Suppressor macrophage (primary cell): Measurements from ENCODE around the gene DBH.
"Not testable (repeated sequence)": the region's sequence is repeated elsewhere in the genome, so short reads cannot be mapped to it uniquely, and the experiment has no call there.

Source experiments
- DNase-seq, 4 experiments: peaks; one replicate each; pipeline ENCODE4 v3.0.0-alpha.2; 2020 to 2022

DBH gene

GRCh38 chr9:133626008-133626407, 10.2 kb upstream of the DBH start:
- DNase-seq, result not testable (repeated sequence)

GRCh38 chr9:133627341-133627740, 8.8 kb upstream of the DBH start:
- DNase-seq, result no peak

GRCh38 chr9:133628766-133629165, 7.4 kb upstream of the DBH start:
- DNase-seq, result no peak

- DNase-seq, result no peak
Measured at GRCh38 chr9:133629221-133630110, 6.7 kb upstream of the DBH start.

- no peak for DNase-seq
Measured at GRCh38 chr9:133631111-133631510, 5.1 kb upstream of the DBH start.

- no peak for DNase-seq
Measured at GRCh38 chr9:133632806-133633680, 3.1 kb upstream of the DBH start.

GRCh38 chr9:133633681-133634080, 2.5 kb upstream of the DBH start:
- no peak for DNase-seq

GRCh38 chr9:133634081-133634691, 2.0 kb upstream of the DBH start:
- DNase-seq, result no peak

GRCh38 chr9:133635098-133635497, 1.1 kb upstream of the DBH start:
- DNase-seq, result no peak

GRCh38 chr9:133636902-133637301, 739 bp downstream of the DBH start:
- no peak for DNase-seq

GRCh38 chr9:133637451-133638055, 1.4 kb downstream of the DBH start:
- no peak for DNase-seq

GRCh38 chr9:133638076-133638475, 1.9 kb downstream of the DBH start:
- no peak for DNase-seq

GRCh38 chr9:133638711-133639110, 2.5 kb downstream of the DBH start:
- DNase-seq, result no peak

- DNase-seq, result no peak
Measured at GRCh38 chr9:133639613-133640012, 3.5 kb downstream of the DBH start.

- DNase-seq, result no peak
Measured at GRCh38 chr9:133640160-133640559, 4.0 kb downstream of the DBH start.

GRCh38 chr9:133640580-133641395, 4.6 kb downstream of the DBH start:
- DNase-seq, result no peak

GRCh38 chr9:133641396-133641655, 5.2 kb downstream of the DBH start:
- no peak for DNase-seq

GRCh38 chr9:133641861-133642595, 5.9 kb downstream of the DBH start:
- no peak for DNase-seq

GRCh38 chr9:133642708-133643361, 6.7 kb downstream of the DBH start:
- DNase-seq, result no peak

GRCh38 chr9:133643362-133643755, 7.2 kb downstream of the DBH start:
- DNase-seq, result no peak
